Measurements from ENCODE around the gene AHRR. TPM values are rescaled to one million over a fixed set of nuclear protein-coding genes. Genes with fewer than 3 reads are reported as not detected.

Gene AHRR
- total and polyA plus RNA-seq, 2 donors (not counting 1 experiment from before 2014, with no cell fraction given) = 11.3 to 26.4 TPM

- Histone ChIP-seq H3K4me2 (ENCODE audit: extremely low read depth, insufficient read depth, low read length) (peak overlapping the region; percentile 99), H3K27ac (ENCODE audit: insufficient read depth, low read length) (no peak overlapping the region), H3K36me3 (ENCODE audit: control insufficient read depth, insufficient read depth, low read length) (peaks cover 21% of the 10 kb centered on the region), H4K20me1 (ENCODE audit: control insufficient read depth, extremely low read depth, insufficient read depth, low read length) (no peaks in the 10 kb centered on the region), H3K79me2 (ENCODE audit: control insufficient read depth, insufficient read depth, low read length) (peaks cover 31% of the 10 kb centered on the region), H3K9me3 (ENCODE audit: control insufficient read depth, insufficient read depth, low read depth, low read length) (no peaks in the 10 kb centered on the region), H3K4me3 (replicated peaks in 1 of 4; ENCODE audit: control extremely low read depth in 1 of 4, insufficient read depth in 1 of 4, low read depth in 3 of 4, low read length in 4 of 4) (peak overlapping the region; percentile 96 to 100 (median 98)), H2AFZ (ENCODE audit: low read length) (no peak overlapping the region), H3K27me3 (ENCODE audit: control insufficient read depth, insufficient read depth, low read length) (no peaks in the 10 kb centered on the region), H3K9ac (ENCODE audit: insufficient read depth, low read length) (peak overlapping the region; percentile 84), H3K4me1 (ENCODE audit: control insufficient read depth, extremely low read depth, insufficient read depth, low read length) (peaks cover 7% of the 10 kb centered on the region)
- no peak for TF ChIP-seq CTCF (conservative IDR thresholded peaks at IDR 0.05 in 1 of 2, IDR thresholded peaks at IDR 0.05 in 1 of 2; ENCODE audit: low read depth in 1 of 2, low read length in 2 of 2)
- TF ChIP-seq EZH2 (IDR thresholded peaks at IDR 0.05; ENCODE audit: low read length, missing control alignments) = no peak
- no peak for DNase-seq (ENCODE audit: low read depth in 2 of 2)
Observed at GRCh38 chr5:444226-444625, 122.7 kb downstream of the AHRR start.

GRCh38 chr5:445591-445990 lies 124.1 kb downstream of the AHRR start:
- peaks cover 31% of the 10 kb centered on the region for H3K79me2 ChIP-seq (ENCODE audit: control insufficient read depth, insufficient read depth, low read length)
- H3K27ac ChIP-seq (ENCODE audit: insufficient read depth, low read length) = no peak overlapping the region
- H3K4me1 ChIP-seq (ENCODE audit: control insufficient read depth, extremely low read depth, insufficient read depth, low read length) = peaks cover 7% of the 10 kb centered on the region
- no peaks in the 10 kb centered on the region for H4K20me1 ChIP-seq (ENCODE audit: control insufficient read depth, extremely low read depth, insufficient read depth, low read length)
- H3K4me3 ChIP-seq (replicated peaks in 1 of 4; ENCODE audit: control extremely low read depth in 1 of 4, insufficient read depth in 1 of 4, low read depth in 3 of 4, low read length in 4 of 4) = no peak overlapping the region
- H3K36me3 ChIP-seq (ENCODE audit: control insufficient read depth, insufficient read depth, low read length) = peaks cover 25% of the 10 kb centered on the region
- H2AFZ ChIP-seq (ENCODE audit: low read length) = no peak overlapping the region
- H3K27me3 ChIP-seq (ENCODE audit: control insufficient read depth, insufficient read depth, low read length) = no peaks in the 10 kb centered on the region
- no peaks in the 10 kb centered on the region for H3K9me3 ChIP-seq (ENCODE audit: control insufficient read depth, insufficient read depth, low read depth, low read length)
- DNase-seq (ENCODE audit: low read depth in 2 of 2) = no peak
- TF ChIP-seq EZH2 (IDR thresholded peaks at IDR 0.05; ENCODE audit: low read length, missing control alignments) = no peak
- no peak for TF ChIP-seq CTCF (conservative IDR thresholded peaks at IDR 0.05 in 1 of 2, IDR thresholded peaks at IDR 0.05 in 1 of 2; ENCODE audit: low read depth in 1 of 2, low read length in 2 of 2)
- H3K9ac ChIP-seq (ENCODE audit: insufficient read depth, low read length) = no peak overlapping the region
- no peak overlapping the region for H3K4me2 ChIP-seq (ENCODE audit: extremely low read depth, insufficient read depth, low read length)

GRCh38 chr5:446066-446882 lies 124.8 kb downstream of the AHRR start:
- Histone ChIP-seq H3K4me1 (ENCODE audit: control insufficient read depth, extremely low read depth, insufficient read depth, low read length) (peaks cover 7% of the 10 kb centered on the region), H3K36me3 (ENCODE audit: control insufficient read depth, insufficient read depth, low read length) (peaks cover 25% of the 10 kb centered on the region), H3K79me2 (ENCODE audit: control insufficient read depth, insufficient read depth, low read length) (peaks cover 31% of the 10 kb centered on the region), H2AFZ (ENCODE audit: low read length) (no peak overlapping the region), H3K27ac (ENCODE audit: insufficient read depth, low read length) (no peak overlapping the region), H3K4me2 (ENCODE audit: extremely low read depth, insufficient read depth, low read length) (no peak overlapping the region), H4K20me1 (ENCODE audit: control insufficient read depth, extremely low read depth, insufficient read depth, low read length) (no peaks in the 10 kb centered on the region), H3K4me3 (replicated peaks in 1 of 4; ENCODE audit: control extremely low read depth in 1 of 4, insufficient read depth in 1 of 4, low read depth in 3 of 4, low read length in 4 of 4) (no peak overlapping the region), H3K9me3 (ENCODE audit: control insufficient read depth, insufficient read depth, low read depth, low read length) (no peaks in the 10 kb centered on the region), H3K27me3 (ENCODE audit: control insufficient read depth, insufficient read depth, low read length) (no peaks in the 10 kb centered on the region), H3K9ac (ENCODE audit: insufficient read depth, low read length) (no peak overlapping the region)
- TF ChIP-seq CTCF (conservative IDR thresholded peaks at IDR 0.05 in 1 of 2, IDR thresholded peaks at IDR 0.05 in 1 of 2; ENCODE audit: low read depth in 1 of 2, low read length in 2 of 2) = no peak
- TF ChIP-seq EZH2 (IDR thresholded peaks at IDR 0.05; ENCODE audit: low read length, missing control alignments) = no peak
- no peak for DNase-seq (ENCODE audit: low read depth in 2 of 2)

Measured in fibroblast of lung (primary cell).